PFSK-1 (cell line): ENCODE data around the gene KCTD16.

Source experiments
- FOXP2 ChIP-seq: optimal IDR thresholded peaks from 2 replicates; pipeline ENCODE3; 2011; ENCODE audit warnings: borderline replicate concordance, control low read depth, inconsistent platforms; ENCODE audit not compliant: insufficient read depth; ENCODE audit errors: extremely low read length, extremely low read depth
- POLR2AphosphoS5 ChIP-seq: IDR thresholded peaks from 2 replicates; pipeline ENCODE4 v1.6.1; 2012; ENCODE audit warnings: low read depth, mild to moderate bottlenecking, control low read depth, low read length, moderate library complexity
- REST ChIP-seq, 2 experiments: IDR thresholded peaks; 2 replicates each; pipeline versions ENCODE4 v1.6.1 to v1.8.0; 2011 to 2012; ENCODE audit warnings: low read depth in 2 of 2, low read length in 2 of 2, control low read depth in 1 of 2, inconsistent platforms in 1 of 2, mild to moderate bottlenecking in 1 of 2, moderate library complexity in 1 of 2; ENCODE audit not compliant: insufficient read depth in 1 of 2
- SIN3A ChIP-seq: IDR thresholded peaks from 2 replicates; pipeline ENCODE4 v1.6.1; 2012; ENCODE audit warnings: mild to moderate bottlenecking, low read length, moderate library complexity, borderline replicate concordance; ENCODE audit not compliant: insufficient read depth
- TAF1 ChIP-seq: IDR thresholded peaks from 2 replicates; pipeline ENCODE4 v1.6.1; 2012; ENCODE audit warnings: low read length, control low read depth, borderline replicate concordance; ENCODE audit not compliant: insufficient read depth

The KCTD16 gene

GRCh38 chr5:144365885-144366284, 195.2 kb downstream of the KCTD16 start:
- TF ChIP-seq SIN3A (no peak), TAF1 (no peak), REST (IDR thresholded peaks at IDR 0.05; ENCODE audit: insufficient read depth in 1 of 2, low read depth in 2 of 2, low read length in 2 of 2) (no peak), FOXP2 (no peak), POLR2AphosphoS5 (no peak)

GRCh38 chr5:144367991-144368390, 197.3 kb downstream of the KCTD16 start:
- no peak for TF ChIP-seq POLR2AphosphoS5
- TF ChIP-seq TAF1: no peak
- no peak for TF ChIP-seq SIN3A
- TF ChIP-seq REST (IDR thresholded peaks at IDR 0.05; ENCODE audit: insufficient read depth in 1 of 2, low read depth in 2 of 2, low read length in 2 of 2): no peak
- no peak for TF ChIP-seq FOXP2

- no peak for TF ChIP-seq FOXP2
- no peak for TF ChIP-seq TAF1
- TF ChIP-seq SIN3A: no peak
- TF ChIP-seq REST (IDR thresholded peaks at IDR 0.05; ENCODE audit: insufficient read depth in 1 of 2, low read depth in 2 of 2, low read length in 2 of 2): no peak
- TF ChIP-seq POLR2AphosphoS5: no peak
These were observed 197.9 kb downstream of the KCTD16 start for GRCh38 chr5:144368556-144368955.

- TF ChIP-seq FOXP2: no peak
- no peak for TF ChIP-seq REST (IDR thresholded peaks at IDR 0.05; ENCODE audit: insufficient read depth in 1 of 2, low read depth in 2 of 2, low read length in 2 of 2)
- TF ChIP-seq TAF1: no peak
- TF ChIP-seq POLR2AphosphoS5: no peak
- TF ChIP-seq SIN3A: no peak
These were observed 198.3 kb downstream of the KCTD16 start for GRCh38 chr5:144369006-144369405.

GRCh38 chr5:144370273-144370672, 199.6 kb downstream of the KCTD16 start:
- TF ChIP-seq REST (IDR thresholded peaks at IDR 0.05; ENCODE audit: insufficient read depth in 1 of 2, low read depth in 2 of 2, low read length in 2 of 2): no peak
- TF ChIP-seq FOXP2: no peak
- TF ChIP-seq SIN3A: no peak
- no peak for TF ChIP-seq POLR2AphosphoS5
- no peak for TF ChIP-seq TAF1
